GM12892 (cell line): ENCODE measurements around the gene MSMO1.

Source experiments
- POLR2AphosphoS5 ChIP-seq: IDR thresholded peaks from 2 replicates; pipeline ENCODE4 v1.6.1; 2011; ENCODE audit warnings: low read depth, low read length, control low read depth
- TAF1 ChIP-seq: IDR thresholded peaks from 2 replicates; pipeline ENCODE4 v1.6.1; 2011; ENCODE audit warnings: low read depth, mild to moderate bottlenecking, control low read depth, low read length, borderline replicate concordance

DNA sequence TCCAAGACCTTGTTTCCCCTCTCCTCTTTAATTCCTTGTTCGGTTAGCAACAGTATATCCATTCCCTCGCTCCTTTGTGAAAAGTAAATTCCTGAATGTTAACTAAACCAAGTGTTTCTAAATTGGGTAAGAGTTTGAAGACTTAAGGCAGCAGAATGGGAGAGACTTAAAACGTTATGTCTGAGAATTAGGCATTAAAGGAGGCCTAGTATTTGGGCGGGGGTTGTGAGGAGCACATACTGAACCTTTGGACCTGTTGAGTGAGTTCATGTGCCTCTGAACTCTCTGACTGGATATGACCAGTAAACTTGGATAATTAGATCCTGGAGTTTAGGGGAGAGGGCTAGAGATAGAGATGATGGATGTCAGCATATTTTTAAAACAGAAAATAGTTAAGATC lies 1.2 kb downstream of the MSMO1 start:
- no peak for TF ChIP-seq POLR2AphosphoS5
- TF ChIP-seq TAF1: no peak
